HG03066 (cell line): ENCODE results near the gene CTNND1.
A peak's percentile ranks its signal among the peaks of the same experiment; 100 is the strongest.
"Not testable (repeated sequence)": the region's sequence is repeated elsewhere in the genome, so short reads cannot be mapped to it uniquely, and the experiment has no call there.

Experiments used
- ATAC-seq: cut with Tn5 transposase; IDR thresholded peaks from one replicate; pipeline ENCODE4 v1.9.1; 2021; ENCODE audit warnings: low read depth; ENCODE audit not compliant: unreplicated experiment

CTNND1 gene

DNA sequence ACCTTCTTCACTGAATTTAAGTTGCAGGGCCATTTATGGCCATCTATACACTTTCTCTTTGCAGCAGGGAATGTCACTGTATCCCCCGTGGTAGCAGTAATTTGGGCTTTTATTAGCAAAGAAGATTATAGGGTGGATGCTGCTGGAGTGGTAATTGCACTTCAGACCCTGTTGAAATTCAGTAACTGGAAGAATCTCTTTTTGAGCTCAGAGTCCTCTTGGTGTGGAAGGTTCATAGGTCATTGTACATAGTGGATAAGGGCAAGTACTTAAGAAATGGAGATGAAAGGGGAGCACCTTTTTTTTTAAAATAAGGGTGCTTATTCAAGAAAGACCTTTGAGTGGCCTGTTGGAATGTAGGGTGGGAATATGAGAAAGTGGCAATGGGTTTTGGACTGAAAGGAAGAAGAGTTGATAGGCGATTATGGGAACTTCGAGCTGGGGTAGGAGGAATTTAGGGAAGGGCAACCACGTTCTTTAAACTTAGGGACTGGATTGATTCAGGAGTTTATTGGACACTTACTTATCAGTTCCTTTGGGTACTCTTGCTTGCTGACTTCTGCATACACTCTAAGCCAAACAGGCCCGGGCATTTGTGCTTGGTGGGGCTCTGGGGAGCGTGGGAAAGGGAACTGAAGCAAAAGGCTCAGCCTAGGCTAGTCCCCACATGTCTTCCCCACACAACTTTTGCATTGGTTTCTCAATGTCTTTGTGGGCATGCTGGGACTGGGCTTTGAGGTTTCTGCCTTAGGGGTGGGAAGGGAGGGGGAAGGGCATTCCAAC is 26.5 kb downstream of the CTNND1 start:
- peak; percentile 35 for ATAC-seq

DNA sequence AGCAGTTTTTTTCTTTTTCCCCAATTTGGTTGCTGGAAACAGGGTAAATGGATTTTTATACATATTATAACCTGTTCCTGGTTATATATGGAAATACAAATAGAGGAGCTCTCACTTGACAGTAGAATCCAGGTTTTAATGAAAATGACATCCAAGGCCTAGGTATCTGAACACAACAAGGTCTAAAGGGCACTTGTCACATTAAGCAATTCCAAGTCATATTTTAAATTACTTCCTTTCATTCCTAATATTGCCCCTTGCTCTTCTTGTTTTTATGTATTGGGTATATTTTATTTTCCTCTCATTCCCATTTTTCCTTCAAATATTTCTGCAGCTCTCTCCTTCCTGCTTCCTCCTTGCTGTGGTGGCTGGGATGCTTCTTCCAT is 27.1 kb downstream of the CTNND1 start:
- ATAC-seq = no peak

DNA sequence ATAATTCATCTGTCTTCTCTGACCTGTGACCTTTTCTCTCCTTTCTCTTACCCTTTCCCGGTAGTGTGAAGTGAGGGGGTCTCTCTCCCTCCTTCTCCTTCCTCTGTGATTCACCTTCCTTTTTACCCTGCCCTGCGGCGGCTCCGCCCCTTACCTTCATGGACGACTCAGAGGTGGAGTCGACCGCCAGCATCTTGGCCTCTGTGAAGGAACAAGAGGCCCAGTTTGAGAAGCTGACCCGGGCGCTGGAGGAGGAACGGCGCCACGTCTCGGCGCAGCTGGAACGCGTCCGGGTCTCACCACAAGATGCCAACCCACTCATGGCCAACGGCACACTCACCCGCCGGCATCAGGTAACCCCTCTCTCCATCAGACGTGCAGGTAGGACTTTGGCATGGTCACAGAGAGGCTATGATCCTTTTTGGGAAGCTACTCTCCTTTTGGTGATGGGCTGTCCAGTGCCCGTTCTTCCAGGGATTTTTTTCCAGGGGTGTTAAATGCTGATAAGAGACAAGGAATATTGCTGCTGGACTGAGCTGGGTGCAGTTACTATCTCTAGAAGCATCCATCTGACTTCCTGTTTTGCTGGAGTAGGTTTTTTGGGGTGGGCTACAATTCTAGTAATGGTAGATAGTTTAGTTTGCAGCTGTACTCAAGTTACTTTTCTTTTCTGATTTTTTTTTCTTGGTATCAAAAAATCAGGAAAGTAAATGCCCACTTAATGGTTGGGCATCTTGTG is 29.9 kb downstream of the CTNND1 start:
- no peak for ATAC-seq

DNA sequence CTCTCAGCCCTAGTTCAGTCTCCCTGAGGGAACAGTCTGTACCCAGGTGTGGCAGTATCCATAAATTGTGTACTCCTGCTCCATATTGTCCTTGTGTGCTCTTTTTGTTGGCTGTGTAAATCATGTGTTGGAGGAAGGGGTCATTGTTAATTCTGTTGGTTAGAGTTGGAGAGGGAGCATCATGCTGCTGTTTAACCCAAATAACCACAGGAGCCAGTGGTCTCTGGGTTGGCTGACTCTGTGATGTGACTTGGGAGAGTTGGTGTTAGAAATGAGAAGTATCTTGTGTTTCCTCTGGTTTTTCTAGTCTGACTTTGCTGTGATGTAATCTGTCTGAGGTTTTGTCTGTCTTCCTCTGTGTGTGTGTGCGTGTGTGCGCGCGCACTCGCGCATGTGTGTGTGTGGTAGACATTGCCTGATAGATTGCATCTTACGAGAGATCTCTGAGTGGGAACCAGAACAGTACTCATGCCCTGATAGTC is 30.5 kb downstream of the CTNND1 start:
- peak; percentile 87 for ATAC-seq

DNA sequence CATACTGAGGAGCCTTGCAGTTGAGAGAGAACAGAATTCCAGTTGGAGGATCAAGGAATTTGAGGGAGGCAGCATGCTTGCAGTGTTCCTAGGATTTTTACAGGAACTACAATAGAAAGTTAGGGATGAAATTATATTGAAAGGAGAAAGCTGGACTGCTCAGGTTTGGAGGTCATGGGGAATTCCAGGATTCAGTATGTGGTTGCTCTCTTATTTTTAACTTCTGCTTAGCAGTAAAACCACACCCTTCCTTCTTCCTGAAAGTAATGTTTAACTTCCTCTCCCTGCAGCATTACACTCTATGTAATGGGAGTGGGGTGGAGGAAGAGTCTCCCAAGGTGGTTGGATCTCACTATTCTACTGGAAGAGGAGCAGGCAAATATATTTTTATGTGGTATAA is 31.3 kb downstream of the CTNND1 start:
- ATAC-seq = no peak

DNA sequence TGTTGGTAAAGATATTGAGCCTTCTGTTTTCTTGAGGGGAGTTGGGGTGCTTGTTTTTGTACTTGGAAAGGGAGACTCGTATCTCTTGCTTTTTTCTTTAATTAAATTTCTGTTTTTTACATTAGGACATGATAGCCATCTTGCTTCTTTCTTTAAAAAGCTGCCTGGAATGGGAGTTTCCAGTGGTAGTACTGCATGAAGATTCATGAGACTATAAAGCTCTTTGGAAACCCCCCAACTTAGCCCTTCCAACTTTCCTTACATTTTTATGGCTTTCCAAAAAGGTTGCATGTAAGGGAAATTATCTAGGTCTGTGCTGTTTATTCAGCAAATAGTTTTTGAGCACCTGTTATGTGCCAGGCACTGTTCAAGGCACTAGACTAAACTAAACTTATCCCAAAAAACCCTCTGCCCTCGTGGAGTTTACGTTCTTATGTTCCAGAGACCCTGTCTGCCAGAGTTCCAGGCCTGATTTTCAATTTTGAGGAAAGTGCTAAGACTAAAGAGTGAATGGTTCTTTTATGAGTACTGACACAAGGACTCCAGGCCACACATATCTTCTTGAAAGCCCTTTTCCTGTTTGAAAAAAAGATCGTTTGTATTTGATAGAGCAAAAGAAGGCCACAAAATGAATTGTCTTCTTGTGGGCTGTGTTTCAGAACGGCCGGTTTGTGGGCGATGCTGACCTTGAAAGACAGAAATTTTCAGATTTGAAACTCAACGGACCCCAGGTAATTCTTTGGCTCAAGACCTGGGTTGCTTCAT is 31.9 kb downstream of the CTNND1 start:
- ATAC-seq = no peak

DNA sequence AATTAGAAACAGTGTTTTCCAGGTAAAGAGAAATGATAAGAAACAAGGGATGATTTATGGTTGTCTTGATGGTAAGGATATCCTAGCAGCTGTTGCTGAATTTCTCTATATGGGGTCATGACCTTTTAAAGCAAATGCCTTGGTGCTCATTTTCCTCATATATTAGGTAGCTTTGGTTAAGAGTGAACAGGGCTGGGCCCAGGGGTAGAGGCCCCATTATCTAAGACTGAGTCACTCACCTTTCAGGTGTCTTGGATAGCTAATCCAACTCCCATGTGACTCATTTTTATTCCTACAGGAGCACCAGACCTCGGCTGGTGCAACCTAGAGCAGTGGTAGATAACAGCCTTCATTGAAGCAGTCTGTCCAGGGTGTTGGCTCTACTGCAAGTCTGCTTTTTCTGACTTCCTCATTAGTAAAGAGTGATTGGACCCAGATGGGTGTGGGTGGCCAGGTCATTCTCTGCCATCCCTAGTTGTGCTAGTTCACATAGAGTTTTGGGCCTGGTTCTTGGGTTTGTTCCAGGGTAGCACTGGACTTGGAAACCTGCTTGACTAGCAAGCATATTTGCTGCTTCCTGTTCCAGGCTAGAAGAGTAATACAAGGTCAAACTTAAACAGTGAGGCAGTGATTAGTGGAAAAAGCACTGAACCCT is 37.4 kb downstream of the CTNND1 start:
- ATAC-seq = no peak

DNA sequence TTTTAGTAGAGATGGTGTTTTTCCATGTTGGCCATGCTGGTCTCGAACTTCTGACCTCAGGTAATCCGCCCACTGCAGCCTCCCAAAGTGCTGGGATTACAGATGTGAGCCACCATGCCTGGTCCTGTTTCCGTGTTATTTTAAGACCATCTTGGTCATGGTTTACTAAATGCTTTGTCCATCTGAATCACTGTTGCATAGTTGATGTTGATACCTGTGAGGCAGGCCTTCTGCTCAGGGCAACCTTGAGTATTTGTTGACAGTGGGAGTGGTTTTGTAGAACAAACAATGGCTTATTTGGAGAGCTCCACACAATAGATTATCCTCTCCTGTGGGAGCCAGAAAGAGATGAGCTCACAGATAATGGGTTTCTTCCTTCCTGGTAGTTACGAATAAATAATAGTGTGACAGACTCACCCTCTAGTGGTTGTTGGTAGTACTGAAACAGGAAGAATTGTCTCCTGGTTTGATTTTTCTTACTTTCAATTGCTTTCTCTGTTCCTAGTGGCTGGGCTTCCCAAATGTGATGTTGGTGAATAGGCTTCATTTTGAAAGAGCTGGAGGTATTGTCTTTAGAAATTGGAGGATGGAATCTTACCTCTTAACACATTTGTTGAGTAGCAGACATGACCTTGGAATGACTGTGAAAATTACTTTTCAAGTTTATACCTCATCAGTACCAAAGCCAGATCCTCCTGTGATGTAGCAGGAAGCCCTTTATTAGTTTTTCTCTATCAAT is 39.0 kb downstream of the CTNND1 start:
- ATAC-seq = peak; percentile 87

DNA sequence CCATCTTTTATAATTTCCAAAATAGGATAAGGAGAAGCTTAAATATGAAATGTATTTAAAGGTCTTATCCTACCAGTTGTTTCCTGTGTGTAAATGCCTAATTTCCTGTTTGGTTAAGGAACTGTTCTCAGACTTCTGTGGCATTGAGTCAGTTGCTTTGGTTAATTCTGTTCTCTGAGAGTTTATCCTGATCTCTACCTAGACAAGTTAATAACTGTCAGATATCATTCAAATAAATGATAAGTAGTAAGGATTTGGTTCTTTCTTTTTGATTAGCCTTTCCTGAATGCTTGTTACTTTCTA is 39.5 kb downstream of the CTNND1 start:
- ATAC-seq = no peak

DNA sequence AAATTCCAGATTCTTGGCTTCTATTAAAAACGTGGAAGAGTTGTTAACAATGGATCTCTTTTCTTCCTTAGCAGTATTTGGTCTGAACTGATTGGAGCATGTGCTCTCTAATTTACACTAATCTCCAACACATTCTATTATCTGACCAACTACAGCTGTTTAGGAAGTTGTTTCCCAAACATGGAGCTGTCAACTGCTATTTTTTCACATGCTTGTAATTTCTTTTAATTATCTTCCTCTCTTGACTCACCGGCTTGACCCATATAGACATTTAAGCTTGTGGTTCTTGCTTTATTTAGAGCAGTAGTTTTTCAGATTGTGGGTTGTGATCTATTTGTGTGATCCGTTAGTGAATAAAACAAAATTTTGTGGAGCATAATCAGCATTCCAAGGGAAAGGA is 40.8 kb downstream of the CTNND1 start:
- ATAC-seq = no peak

DNA sequence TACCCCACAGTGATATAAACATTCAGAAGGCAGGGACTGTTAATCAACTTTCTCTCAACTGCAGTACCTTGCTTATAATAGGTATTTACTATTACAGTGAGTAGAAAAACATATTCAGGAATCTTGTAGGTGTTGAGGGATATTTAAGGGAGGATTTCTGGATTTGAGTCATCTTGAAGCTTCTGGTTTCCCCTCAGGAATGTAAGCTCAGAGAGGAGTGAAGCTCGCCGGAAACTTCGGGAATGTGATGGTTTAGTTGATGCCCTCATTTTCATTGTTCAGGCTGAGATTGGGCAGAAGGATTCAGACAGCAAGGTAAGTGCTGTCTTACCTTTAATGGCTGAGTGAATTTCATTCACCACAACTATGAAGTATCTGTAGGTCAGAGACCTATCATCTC is 42.9 kb downstream of the CTNND1 start:
- ATAC-seq = no peak

DNA sequence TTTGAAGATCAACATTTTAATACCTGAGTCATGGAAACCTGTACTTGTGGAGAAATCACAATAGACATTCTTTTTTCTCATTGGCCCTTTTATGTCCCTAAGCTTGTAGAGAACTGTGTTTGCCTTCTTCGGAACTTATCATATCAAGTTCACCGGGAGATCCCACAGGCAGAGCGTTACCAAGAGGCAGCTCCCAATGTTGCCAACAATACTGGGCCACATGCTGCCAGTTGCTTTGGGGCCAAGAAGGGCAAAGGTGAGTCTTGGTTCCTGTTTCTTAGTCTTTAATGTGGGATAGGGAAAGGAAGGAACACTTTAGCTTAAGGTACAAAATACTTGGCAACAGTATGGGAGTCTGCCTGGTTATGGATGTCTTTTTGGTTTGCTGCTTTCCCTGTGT is 44.2 kb downstream of the CTNND1 start:
- ATAC-seq = no peak

DNA sequence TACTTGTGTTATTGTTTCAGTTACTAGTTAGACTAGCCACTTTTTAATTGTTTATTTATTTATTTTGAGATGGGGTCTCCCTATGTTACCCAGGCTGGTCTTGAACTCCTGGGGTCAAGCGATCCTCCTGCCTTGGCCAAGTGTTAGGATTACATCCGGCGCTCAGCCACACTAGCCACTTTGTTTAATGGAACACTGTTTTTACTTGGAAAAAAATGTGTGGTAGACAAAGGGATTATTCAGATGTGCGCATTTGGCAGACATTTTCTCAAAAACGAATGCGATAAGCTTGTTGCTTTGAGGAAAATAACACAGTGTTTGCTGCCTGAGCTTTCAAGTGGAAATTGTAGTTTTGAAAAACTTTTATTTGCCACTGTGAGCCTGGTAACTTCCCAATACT is 51.0 kb downstream of the CTNND1 start:
- no peak for ATAC-seq

DNA sequence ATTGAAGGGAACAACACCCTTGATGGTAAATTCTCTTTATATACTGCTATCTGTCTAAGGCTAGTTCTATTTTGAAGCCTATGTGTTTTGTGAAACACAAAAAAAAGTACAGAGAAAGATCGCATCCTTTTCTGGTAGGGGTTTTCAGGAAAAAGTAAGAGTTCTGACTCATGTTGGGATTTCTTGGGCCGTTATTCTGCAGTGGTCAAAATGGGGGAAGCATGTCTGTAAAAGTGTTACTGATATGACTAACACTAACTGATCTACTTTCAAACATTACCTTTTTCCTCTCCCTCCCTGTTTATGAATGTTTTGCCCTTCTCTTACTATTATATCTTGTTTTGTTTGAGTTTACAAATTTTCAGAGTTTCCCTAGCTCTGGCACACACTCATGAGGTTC is 53.9 kb downstream of the CTNND1 start:
- ATAC-seq = peak; percentile 86

DNA sequence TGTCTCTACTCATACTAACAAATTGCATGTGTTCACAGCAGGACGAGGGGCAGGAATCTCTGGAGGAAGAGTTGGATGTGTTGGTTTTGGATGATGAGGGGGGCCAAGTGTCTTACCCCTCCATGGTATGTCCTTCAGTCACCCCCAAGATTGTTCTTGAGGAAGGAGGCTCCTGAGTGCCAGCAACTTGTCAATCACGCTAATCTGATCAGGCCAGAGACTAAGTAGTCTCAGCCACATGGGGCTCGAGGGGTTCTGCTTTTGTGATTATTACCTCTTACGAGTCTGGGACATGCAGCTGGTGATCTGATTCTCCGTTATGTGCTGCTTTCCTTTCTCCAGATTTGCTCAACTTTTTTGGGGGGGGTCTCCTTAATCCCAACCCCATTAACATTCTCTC is 54.3 kb downstream of the CTNND1 start:
- ATAC-seq = no peak

DNA sequence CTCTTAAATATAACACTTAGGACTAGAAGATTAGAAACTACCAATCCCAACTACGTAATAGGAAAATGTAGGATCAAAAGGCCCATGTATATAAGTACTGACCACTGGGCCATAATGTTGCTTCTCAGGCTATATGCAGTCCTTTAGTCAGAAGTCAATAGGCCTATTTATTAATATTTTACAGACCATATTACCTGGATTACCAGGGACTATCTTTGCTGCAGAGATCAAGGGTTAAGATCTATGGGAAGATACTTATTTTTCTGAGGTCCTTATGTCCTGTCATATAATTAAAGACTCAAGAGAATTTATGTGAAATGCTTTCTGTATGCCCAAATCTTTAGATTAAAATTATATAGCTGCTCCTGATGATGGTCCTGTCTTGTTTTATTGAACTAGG is 57.2 kb downstream of the CTNND1 start:
- no peak for ATAC-seq

DNA sequence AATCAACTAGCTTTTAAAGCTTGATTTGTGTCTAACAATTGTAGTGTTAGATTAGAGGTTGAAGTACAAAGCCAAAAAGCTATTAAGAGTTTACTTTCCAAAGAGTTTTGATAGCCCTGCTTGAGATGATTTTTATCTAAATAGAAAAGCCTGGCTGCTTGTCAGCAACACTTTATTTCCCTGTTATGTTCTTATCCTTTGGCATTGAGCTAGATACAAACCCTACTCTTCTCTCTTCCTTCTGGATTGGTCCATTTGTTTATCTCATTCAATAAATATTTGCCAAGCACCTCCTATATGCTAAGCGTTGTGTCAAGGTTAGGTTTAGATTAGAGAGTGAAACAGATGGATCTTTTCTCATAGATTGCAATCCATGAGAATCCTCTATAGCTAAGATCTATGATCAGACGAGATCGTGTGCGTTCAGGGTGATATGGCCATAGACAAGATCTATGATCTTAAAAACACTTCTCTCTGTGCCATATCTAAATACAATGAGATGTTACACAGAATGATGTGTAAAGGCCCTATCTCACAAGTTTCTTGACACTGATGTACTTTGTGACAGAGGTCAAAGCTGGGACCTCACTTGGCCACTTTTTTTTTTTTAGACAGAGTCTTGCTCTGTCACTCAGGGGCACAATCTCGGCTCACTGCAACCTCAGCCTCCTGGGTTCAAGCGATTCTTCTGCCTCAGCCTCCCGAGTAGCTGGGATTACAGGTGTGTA is 57.8 kb downstream of the CTNND1 start:
- ATAC-seq = no peak

DNA sequence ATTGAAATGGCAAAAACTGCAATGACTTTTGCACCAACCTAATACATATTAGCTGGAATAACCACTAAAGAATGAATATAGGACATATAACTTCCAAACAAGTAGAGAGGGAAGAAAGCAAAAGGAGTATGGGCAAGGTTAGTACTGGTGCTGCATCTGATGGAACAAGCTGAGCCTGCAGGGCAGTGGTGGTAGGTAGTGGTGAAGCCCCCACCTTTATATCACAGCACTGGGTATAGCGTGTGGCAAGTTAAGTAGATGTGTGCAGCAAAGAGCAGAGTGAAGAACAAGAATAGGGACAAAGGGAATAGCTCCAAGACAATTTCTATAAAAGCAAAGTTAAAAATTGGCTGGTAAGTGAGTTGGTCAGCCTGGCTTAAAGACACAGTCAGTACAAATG is 62.3 kb downstream of the CTNND1 start:
- ATAC-seq = no peak

DNA sequence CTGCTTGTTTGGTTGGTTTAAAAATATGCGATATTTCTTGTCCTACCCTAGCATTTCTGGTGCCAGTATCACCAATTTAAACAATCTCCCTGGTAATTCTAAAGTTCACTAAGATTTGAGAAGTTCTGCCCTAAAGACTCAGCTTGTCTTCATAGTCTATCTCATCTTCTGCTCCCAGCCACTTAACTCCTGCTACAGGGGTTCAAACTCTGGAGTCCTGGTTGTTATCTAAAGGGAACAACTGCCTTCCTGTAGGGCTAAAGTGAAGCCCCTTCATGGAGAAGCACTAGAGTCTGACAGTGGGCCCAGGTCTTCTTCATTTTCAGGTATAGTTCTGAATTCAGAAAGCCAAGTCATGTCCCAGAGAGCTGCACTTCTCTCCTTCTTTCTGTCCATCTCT is 73.2 kb downstream of the CTNND1 start:
- ATAC-seq = no peak

DNA sequence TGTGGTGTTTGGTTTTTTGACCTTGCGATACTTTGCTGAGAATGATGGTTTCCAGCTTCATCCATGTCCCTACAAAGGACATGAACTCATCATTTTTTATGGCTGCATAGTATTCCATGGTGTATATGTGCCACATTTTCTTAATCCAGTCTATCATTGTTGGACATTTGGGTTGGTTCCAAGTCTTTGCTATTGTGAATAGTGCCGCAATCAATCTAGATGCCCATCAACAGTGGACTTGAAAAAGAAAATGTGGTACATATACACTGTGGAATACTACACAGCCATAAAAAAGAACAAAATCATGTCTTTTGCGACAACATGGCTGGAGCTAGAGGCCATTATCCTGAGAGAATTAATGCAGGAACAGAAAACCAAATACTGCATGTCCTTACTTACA is 77.0 kb downstream of the CTNND1 start:
- not testable (repeated sequence) for ATAC-seq
